Smooth muscle cell (in vitro differentiated cells): ENCODE results near the gene PHF20. TPM values are rescaled to one million over a fixed set of nuclear protein-coding genes. Genes with fewer than 3 reads are reported as not detected.
"Not testable (repeated sequence)": the region's sequence is repeated elsewhere in the genome, so short reads cannot be mapped to it uniquely, and the experiment has no call there.

ENCODE experiments used
- DNase-seq: peaks from one replicate; lab custom pipeline; 2025; ENCODE audit not compliant: unreplicated experiment; lab: John Stamatoyannopoulos, UW
- H2AFZ ChIP-seq: fragments of 200-600 bp; sonication (generic); 2 replicates; pipeline ENCODE4 v1.6.0; 2016; ENCODE audit warnings: antibody characterized with exemption, low read depth, mild to moderate bottlenecking
- H3F3A ChIP-seq: fragments of 200-600 bp; sonication (generic); 2 replicates; pipeline ENCODE4 v1.6.0; 2017; ENCODE audit warnings: antibody characterized with exemption, low read depth
- H3K27ac ChIP-seq: fragments of 200-600 bp; sonication (generic); 2 replicates; pipeline ENCODE4 v1.5.1; 2016; ENCODE audit warnings: low read depth, mild to moderate bottlenecking
- H3K27me3 ChIP-seq: fragments of 200-600 bp; sonication (generic); 2 replicates; pipeline ENCODE4 v1.6.1; 2016; ENCODE audit warnings: low read depth, mild to moderate bottlenecking
- H3K36me3 ChIP-seq: fragments of 200-600 bp; sonication (generic); 2 replicates; pipeline ENCODE4 v1.5.1; 2016; ENCODE audit warnings: low read depth
- H3K4me1 ChIP-seq: fragments of 200-600 bp; sonication (generic); 2 replicates; pipeline ENCODE4 v1.5.1; 2016; ENCODE audit warnings: low read depth
- H3K4me2 ChIP-seq: fragments of 200-600 bp; sonication (generic); 2 replicates; pipeline ENCODE4 v1.6.0; 2016; ENCODE audit warnings: mild to moderate bottlenecking
- H3K4me3 ChIP-seq: fragments of 200-600 bp; sonication (generic); 2 replicates; pipeline ENCODE4 v1.5.1; 2016; ENCODE audit warnings: mild to moderate bottlenecking
- H3K79me2 ChIP-seq: fragments of 200-600 bp; sonication (generic); 2 replicates; pipeline ENCODE4 v1.6.0; 2016; ENCODE audit warnings: low read depth, mild to moderate bottlenecking
- H3K9ac ChIP-seq: fragments of 200-600 bp; sonication (generic); 2 replicates; pipeline ENCODE4 v1.6.0; 2016; ENCODE audit warnings: low read depth
- H3K9me3 ChIP-seq: fragments of 200-600 bp; sonication (generic); replicated peaks from 2 replicates; pipeline ENCODE4 v1.5.1; 2016; ENCODE audit warnings: low read depth
- H4K20me1 ChIP-seq: fragments of 200-600 bp; sonication (generic); 2 replicates; pipeline ENCODE4 v1.6.0; 2016; ENCODE audit warnings: low read depth
- CTCF ChIP-seq: fragments of 200-600 bp; sonication (generic); IDR thresholded peaks from 2 replicates; pipeline ENCODE4 v1.5.1; 2017; ENCODE audit warnings: borderline replicate concordance, mild to moderate bottlenecking, antibody characterized with exemption; ENCODE audit not compliant: insufficient read depth, poor library complexity, severe bottlenecking
- WGBS: methylation state at CpG from one replicate; pipeline ENCODE4 v1.1.7; 2016; ENCODE audit warnings: low lambda C conversion rate; 5-methylcytosine and 5-hydroxymethylcytosine counted together
- polyA plus RNA-seq: library from polyadenylated mRNA; unstranded; fragments of >200 nt; fragmentation: Nextera tagmentation; extraction: Ambion mirVana; gene quantifications from 2 replicates; pipeline ENCODE4 v1.2.1, GENCODE V29; 2016
- total RNA-seq: library from RNA; depleted of rRNA; stranded (reverse); fragments of >200 nt; gene quantifications from 2 replicates; pipeline ENCODE4 v1.2.3, GENCODE V29; 2014

Gene PHF20
- total and polyA plus RNA-seq, 2 experiments from 2014 or later, result 23.3 to 27.4 TPM

- no peak for DNase-seq
- no peak for TF ChIP-seq CTCF
- no peak overlapping the region for H2AFZ ChIP-seq
- no peak overlapping the region for H3K27ac ChIP-seq
- no peak overlapping the region for H3K9ac ChIP-seq
- H3K4me1 ChIP-seq, result peaks cover 7% of the 10 kb centered on the region
- no peaks in the 10 kb centered on the region for H4K20me1 ChIP-seq
- peaks cover 20% of the 10 kb centered on the region for H3F3A ChIP-seq
- no peaks in the 10 kb centered on the region for H3K27me3 ChIP-seq
- H3K36me3 ChIP-seq, result peaks cover 5% of the 10 kb centered on the region
- no peaks in the 10 kb centered on the region for H3K9me3 ChIP-seq
- 89% methylated on average over 6 of the region's 6 CpGs for WGBS
- peaks cover 17% of the 10 kb centered on the region for H3K79me2 ChIP-seq
- H3K4me3 ChIP-seq, result no peak overlapping the region
- no peak overlapping the region for H3K4me2 ChIP-seq
Observed at GRCh38 chr20:35878113-35878625, 106.4 kb downstream of the PHF20 start.

GRCh38 chr20:35881676-35882075 is 109.9 kb downstream of the PHF20 start:
- peaks cover 8% of the 10 kb centered on the region for H3K79me2 ChIP-seq
- no peak for DNase-seq
- H3K4me1 ChIP-seq, result no peaks in the 10 kb centered on the region
- no peak overlapping the region for H2AFZ ChIP-seq
- H4K20me1 ChIP-seq, result no peaks in the 10 kb centered on the region
- no peak overlapping the region for H3K4me2 ChIP-seq
- peaks cover 5% of the 10 kb centered on the region for H3K36me3 ChIP-seq
- no peak overlapping the region for H3K9ac ChIP-seq
- H3K27me3 ChIP-seq, result no peaks in the 10 kb centered on the region
- 96% methylated on average over 1 of the region's 1 CpG for WGBS
- TF ChIP-seq CTCF, result no peak
- no peak overlapping the region for H3K4me3 ChIP-seq
- peaks cover 7% of the 10 kb centered on the region for H3F3A ChIP-seq
- no peaks in the 10 kb centered on the region for H3K9me3 ChIP-seq
- peak overlapping the region; percentile 97 for H3K27ac ChIP-seq

GRCh38 chr20:35882427-35883161 is 110.8 kb downstream of the PHF20 start:
- Histone ChIP-seq H3K9ac (peak overlapping the region; percentile 90), H3K27ac (peak overlapping the region; percentile 97)
- not testable (repeated sequence) for H2AFZ ChIP-seq, H3F3A ChIP-seq, H3K4me3 ChIP-seq, H3K36me3 ChIP-seq, H3K79me2 ChIP-seq, H3K4me1 ChIP-seq, H3K9me3 ChIP-seq, DNase-seq, H3K4me2 ChIP-seq, H4K20me1 ChIP-seq, H3K27me3 ChIP-seq
- WGBS, result 90% methylated on average over 8 of the region's 9 CpGs

- WGBS, result 67% methylated on average over 6 of the region's 6 CpGs
- H3K36me3 ChIP-seq, result no peaks in the 10 kb centered on the region
- no peak for TF ChIP-seq CTCF
- DNase-seq, result no peak
- no peaks in the 10 kb centered on the region for H3K4me1 ChIP-seq
- peak overlapping the region; percentile 73 for H3K4me2 ChIP-seq
- H3F3A ChIP-seq, result peaks cover 7% of the 10 kb centered on the region
- no peaks in the 10 kb centered on the region for H3K79me2 ChIP-seq
- no peaks in the 10 kb centered on the region for H3K27me3 ChIP-seq
- no peaks in the 10 kb centered on the region for H3K9me3 ChIP-seq
- H2AFZ ChIP-seq, result no peak overlapping the region
- H4K20me1 ChIP-seq, result no peaks in the 10 kb centered on the region
- no peak overlapping the region for H3K4me3 ChIP-seq
- H3K9ac ChIP-seq, result peak overlapping the region; percentile 90
- H3K27ac ChIP-seq, result peak overlapping the region; percentile 97
Observed at GRCh38 chr20:35883336-35883777, 111.5 kb downstream of the PHF20 start.
